Esophagus muscularis mucosa (tissue), 3 donors: Measurements from ENCODE around the gene TMEM238L.

Experiments used
- CTCF ChIP-seq, 3 experiments: fragments of 200-600 bp in 2 of 3; fragments of 450-650 bp in 1 of 3; sonication (generic) in 2 of 3; IDR thresholded peaks; one replicate each; pipeline ENCODE4 v1.5.1; 2017 to 2019; ENCODE audit warnings: antibody characterized with exemption in 3 of 3, mild to moderate bottlenecking in 2 of 3, moderate library complexity in 1 of 3
- POLR2A ChIP-seq: fragments of 450-650 bp; IDR thresholded peaks from one replicate; pipeline ENCODE4 v1.6.1; 2017; ENCODE audit warnings: antibody characterized with exemption, moderate library complexity, mild to moderate bottlenecking, low read depth
- POLR2AphosphoS5 ChIP-seq, 2 donors: sonication (generic); formaldehyde crosslinking; IDR thresholded peaks; one replicate each; pipeline ENCODE4 v1.6.1; 2017; ENCODE audit warnings: antibody characterized with exemption in 2 of 2

- TF ChIP-seq CTCF (IDR thresholded peaks at IDR 0.05) (no peak), POLR2A (no peak), POLR2AphosphoS5 (IDR thresholded peaks at IDR 0.05) (no peak)
Measured at GRCh38 chr17:10785295-10785694, 18.6 kb downstream of the TMEM238L start.
